Stimulated activated CD4-positive, alpha-beta T cell treated with anti-CD3 and anti-CD28 coated beads, Interleukin-2, amount 100 ng/mL, for 4 hours (primary cell): ENCODE results near the gene CTNS.

Experiments
- DNase-seq: peaks from one replicate; pipeline ENCODE4 v3.0.0-alpha.2; 2020; ENCODE audit warnings: low read depth

CTNS gene

GRCh38 chr17:3659541-3660111 lies 23.1 kb downstream of the CTNS start:
- no peak for DNase-seq

DNA sequence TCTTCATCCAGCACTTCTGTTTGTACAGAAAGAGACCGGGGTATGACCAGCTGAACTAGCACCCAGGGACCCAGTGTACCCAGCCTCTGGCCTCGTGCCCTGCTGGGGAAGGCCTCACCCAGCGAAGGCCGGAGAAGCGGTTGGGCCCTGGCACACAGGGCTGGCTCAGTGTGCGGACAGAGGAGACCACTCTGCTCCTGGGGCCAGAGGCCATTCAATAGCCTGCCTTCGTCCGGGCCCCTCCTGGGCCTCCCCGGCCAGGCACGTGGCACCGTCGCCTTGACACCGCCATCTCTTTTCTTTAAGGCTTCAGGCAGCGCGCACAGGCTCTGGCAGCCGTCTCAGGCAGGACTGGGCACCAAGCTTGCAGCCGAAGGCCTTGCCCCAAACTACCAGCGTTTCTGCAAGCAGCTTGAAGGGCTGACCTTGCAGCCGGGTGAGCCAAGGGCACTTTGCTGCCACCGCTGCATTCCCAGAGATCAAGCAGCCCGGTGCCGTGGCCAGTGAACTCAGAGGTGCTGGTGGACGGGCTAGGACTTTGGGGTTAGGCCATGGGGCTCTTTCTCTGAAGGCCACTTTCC lies 23.8 kb downstream of the CTNS start:
- no peak for DNase-seq

- DNase-seq: no peak
Measured at GRCh38 chr17:3663102-3664011, 26.8 kb downstream of the CTNS start.

DNA sequence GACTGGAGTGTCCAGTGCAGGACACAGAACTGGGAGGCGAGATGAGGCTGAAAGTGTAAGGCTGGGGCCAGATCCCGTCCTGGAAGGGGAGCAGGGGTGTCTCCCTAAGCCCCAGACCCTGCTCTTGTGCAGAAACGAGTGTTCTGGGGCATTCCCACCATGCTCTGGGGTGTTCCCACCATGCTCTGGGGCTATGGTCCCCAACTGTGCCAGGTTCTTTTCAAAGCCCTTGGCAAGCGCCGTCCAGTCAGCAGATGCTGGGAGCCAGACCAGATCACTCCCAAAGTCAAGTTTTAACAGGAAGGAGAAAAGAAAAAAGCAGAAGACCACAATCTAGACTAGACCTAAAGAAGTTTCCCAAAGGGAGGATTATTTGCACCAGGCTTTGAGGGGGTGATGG lies 29.3 kb downstream of the CTNS start:
- DNase-seq: no peak

DNA sequence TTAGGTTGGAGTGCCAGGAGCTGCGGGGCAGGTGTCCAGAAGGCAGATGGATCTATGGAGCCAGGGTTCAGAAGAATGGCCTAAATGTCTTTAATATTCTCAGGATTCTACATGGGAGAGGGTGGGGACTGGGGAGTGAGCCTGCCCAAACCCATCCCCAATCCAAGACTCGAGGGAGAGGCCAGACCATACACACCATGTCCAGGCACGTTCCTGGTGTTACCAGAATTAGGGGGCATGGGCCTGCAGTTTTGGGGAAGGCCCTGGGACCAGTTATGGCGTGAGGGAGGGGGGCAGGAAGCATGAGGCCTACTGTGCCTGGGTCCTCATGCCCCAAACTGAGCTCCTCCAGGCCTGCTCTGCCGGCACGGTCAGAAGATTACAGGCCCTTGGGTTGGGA lies 30.0 kb downstream of the CTNS start:
- DNase-seq: no peak

DNA sequence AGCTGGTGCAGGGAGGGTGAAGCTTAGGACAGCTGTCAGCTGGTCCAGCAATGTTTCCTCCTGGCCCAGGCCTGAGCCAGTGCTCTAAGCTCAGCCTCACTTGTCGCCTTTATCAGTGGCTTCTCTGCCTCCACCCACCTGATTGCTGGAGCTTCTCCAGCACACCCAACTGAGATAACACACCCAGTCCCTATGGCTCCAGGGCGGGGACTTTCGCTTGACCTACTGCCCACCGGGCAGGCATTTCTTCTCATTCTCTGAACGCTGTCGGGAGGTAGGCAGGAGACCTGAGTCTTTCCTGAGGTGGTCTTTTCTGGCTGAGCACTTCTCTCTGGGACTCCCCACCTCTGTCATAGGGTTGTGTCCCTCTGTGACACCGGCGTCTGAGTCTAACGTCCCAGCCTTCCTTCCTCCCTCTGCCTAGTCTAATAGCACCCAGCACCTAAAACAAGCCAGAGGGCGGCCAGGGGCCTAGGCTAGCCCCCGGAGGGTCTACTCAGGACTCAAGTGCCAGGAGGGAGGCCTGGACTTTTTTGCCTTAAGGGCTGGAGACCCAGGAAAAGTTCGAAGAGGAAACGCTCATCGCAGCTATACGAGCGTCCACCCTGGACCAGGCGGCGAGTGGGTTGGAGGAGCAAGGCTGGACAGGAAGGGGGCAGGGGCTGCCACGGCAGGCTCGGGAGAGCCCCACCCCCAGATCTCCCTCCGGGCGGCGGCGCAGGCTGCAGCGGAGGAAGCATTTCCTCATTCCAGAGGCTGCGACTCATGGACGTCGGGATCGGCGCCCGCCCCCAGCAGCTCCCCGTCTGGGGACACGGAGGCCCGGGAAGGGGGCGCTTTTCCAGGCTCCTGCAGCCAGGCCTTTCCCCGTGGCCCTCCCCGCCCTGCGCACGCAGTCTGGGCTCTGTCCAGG lies 31.1 kb downstream of the CTNS start:
- DNase-seq: no peak

DNA sequence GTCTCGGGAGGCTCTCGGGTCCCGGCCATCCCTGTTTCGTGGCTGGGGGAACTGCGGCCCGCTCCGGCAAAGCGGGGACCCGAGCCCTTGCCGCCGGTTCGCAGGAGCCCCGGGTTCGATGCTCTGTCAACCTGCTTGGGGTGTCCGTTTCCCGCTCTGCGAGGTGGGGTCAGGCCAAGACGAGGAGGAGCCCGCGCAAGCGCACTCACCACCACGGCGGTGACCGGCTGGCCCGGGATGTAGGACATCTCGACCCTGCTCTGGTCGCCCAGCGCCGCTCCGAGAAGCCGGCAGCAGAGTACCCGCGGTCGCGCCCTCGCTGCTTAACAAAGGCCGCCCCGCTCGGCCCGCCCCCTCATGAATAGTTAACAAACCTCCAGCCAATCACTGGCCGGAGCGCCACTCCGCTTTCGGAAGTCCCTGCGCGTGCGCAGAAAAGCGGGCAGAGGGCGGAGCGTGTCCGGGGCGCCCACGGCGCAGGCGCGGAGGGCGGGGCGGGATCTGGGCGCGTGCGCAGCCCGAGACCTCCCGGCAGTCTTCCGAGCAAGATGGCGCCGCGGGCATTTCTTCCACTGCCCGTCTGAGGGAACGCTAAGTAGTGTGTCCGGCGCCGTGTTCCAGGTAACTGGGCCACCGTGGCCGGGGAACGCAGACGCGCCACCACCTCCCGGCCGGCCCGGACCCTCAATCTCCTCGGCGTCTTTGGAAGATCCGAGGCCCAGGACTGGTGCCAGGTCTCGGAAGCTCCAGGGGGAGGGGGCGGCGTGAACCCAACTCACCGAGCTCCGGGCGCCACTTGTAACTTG lies 31.9 kb downstream of the CTNS start, which contains the start of the genes EMC6 and TAX1BP3:
TSS of gene EMC6 (plus strand) at position 534 of the 806 bp plus-strand sequence. CDS start 335 bp downstream, outside the sequence.
TSS of gene TAX1BP3 (minus strand) at position 300 of the 806 bp plus-strand sequence. CDS start at position 248, 52 bp downstream.
- DNase-seq: peak; percentile 98

DNA sequence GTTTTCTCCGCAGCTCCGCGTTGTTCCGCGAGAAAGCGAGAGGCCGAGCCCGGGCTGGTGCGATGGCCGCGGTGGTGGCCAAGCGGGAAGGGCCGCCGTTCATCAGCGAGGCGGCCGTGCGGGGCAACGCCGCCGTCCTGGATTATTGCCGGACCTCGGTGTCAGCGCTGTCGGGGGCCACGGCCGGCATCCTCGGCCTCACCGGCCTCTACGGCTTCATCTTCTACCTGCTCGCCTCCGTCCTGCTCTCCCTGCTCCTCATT lies 32.5 kb downstream of the CTNS start:
- no peak for DNase-seq

GRCh38 chr17:3669548-3669947 lies 33.0 kb downstream of the CTNS start:
- no peak for DNase-seq

- DNase-seq: no peak
Measured at GRCh38 chr17:3672571-3672970, 36.0 kb downstream of the CTNS start.

- no peak for DNase-seq
Measured at GRCh38 chr17:3675886-3676285, 39.3 kb downstream of the CTNS start.

- no peak for DNase-seq
Measured at GRCh38 chr17:3678095-3678820, 41.7 kb downstream of the CTNS start.

DNA sequence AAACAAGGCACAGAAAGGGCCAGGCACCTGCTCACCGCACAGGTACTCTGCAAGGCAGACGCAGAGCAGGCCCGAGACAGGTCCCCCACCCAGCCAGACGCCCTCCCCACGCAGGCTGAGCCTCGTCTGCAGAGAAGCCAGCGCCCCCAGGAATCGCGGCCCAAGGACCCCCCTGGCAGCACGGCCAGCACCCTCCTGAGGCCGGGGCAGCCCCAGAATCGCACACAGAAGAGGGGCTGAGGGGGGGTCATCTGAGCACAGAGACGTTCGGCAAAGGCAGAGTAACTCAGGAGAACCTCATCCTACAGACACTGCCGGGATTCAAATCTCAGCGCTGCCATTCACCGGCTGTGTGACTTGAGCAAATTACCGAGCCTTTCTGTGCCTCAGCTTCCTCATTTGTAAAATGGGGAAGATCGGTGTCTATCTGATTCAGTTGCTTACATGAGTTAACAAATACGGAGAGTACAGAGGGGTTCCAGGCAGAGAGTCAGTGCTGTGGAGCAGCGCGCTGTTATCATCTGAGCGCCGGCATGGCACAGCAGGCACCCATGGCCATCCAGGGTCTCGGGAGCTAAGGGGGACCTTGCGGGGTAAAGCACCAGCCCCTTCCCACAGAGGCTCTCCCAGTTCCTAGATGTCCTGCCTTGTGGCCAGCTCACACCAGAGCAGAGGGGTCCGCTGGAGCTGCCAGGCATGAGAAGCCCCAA lies 42.4 kb downstream of the CTNS start:
- no peak for DNase-seq

- no peak for DNase-seq
Measured at GRCh38 chr17:3679531-3680126, 43.1 kb downstream of the CTNS start.

GRCh38 chr17:3681057-3681456 lies 44.5 kb downstream of the CTNS start:
- DNase-seq: no peak

GRCh38 chr17:3681565-3681964 lies 45.0 kb downstream of the CTNS start:
- no peak for DNase-seq

- DNase-seq: no peak
Measured at GRCh38 chr17:3682033-3682432, 45.5 kb downstream of the CTNS start.

DNA sequence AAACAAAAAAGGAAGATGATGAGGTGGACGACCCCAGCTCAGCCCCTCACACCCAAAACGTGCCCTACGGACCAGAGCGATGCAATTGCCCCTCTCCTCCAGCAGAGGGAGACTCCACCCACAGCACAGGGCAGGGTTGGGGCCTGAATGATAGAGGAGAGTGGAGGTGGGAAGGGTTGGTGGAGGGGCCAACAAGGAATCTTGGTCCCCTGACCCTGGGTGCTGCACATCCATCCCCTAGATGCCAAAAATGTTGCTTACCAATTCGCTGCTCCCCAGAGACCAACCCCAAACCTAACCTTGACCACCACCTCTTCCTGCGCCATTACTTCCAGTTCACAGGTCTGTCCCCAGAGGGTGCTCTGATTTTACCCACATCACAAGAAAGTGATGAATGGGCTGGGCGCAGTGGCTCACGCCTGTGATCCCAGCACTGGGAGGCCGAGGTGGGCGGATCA lies 46.5 kb downstream of the CTNS start:
- peak; percentile 40 for DNase-seq

DNA sequence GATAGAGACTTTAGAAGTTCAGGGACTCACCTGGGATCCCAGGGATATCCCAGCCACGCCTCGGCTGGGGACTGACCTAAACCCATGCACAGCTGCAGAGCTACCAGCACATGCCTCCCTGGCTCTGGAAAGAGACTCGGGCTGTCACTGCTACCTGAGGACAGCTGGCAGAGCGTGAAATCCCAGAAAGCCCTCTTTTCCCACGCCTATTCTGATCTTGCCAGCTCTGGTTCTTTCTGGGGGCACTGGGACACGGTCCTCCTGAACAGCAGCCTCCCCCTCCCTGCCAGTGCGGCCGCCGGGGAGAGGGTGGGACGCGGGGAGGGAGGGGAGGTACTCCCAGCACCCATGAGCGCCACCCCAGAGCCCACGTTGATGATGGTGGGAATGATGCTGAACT lies 48.6 kb downstream of the CTNS start:
- no peak for DNase-seq
